ES-I3 (cell line): Measurements from ENCODE around the gene RACK1.
A peak's percentile ranks its signal among the peaks of the same experiment; 100 is the strongest.

Source experiments
- H3K36me3 ChIP-seq: 2 replicates; pipeline ENCODE4 v1.6.1; 2013; ENCODE audit warnings: mild to moderate bottlenecking, low read length, control low read depth, moderate library complexity; ENCODE audit not compliant: insufficient read depth
- H3K4me1 ChIP-seq: 2 replicates; pipeline ENCODE4 v1.6.1; 2013; ENCODE audit warnings: mild to moderate bottlenecking, control low read depth, low read length; ENCODE audit not compliant: insufficient read depth
- H3K9ac ChIP-seq: 2 replicates; pipeline ENCODE4 v1.6.1; 2013; ENCODE audit warnings: low read depth, mild to moderate bottlenecking, low read length, moderate library complexity
- H3K9me3 ChIP-seq: 2 replicates; pipeline ENCODE4 v1.6.1; 2013; ENCODE audit warnings: mild to moderate bottlenecking, low read length, moderate library complexity; ENCODE audit not compliant: control insufficient read depth, insufficient read depth

The RACK1 gene

DNA sequence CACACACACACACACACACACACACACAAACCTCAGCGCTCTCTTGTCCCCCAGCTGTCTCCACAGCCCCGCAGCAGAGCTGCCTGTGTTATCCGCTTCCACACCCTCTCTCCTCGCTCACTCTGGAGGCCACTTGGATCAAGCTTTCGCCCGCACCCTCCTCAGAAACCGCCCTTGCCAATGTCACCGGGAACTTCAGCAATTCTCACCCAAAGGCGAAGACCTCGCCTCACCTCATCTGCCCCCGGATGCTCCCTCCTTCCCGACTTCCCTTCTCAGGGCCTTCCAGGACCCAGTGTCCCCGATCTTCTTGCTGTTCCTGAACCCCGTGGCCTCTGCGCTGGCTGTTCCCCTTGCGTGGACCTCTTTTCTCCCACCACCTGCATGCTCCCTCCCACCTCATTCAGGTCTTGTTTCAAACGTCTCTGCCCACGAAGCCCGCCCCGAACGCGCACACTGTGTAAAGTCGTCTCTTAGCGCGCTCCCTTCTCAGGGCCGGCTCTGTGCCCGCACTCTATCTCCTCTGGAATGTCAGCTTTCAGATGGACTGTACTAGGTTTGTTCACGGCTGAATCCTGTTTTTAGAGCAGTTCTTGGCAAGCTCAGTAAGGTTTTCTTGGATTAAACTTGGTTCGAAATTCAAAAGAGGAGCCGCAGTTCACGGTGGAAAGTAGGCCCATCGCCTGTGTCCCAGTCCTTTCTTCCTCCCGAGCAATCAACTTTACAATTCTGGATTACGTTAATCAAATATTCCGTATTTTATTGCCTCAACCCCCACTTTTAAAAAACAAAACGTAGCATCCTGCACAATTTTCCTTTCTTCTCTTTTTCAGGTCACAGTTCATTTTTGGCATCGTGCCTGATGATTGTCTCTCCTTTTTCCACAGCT lies 37.7 kb downstream of the RACK1 start:
- peak overlapping the region; percentile 75; the same call in 1 of the 2 replicates for H3K9ac ChIP-seq
- H3K9me3 ChIP-seq, result no peaks in the 10 kb centered on the region
- H3K4me1 ChIP-seq, result peaks cover 3% of the 10 kb centered on the region; the same call in 1 of the 2 replicates
- no peaks in the 10 kb centered on the region for H3K36me3 ChIP-seq

DNA sequence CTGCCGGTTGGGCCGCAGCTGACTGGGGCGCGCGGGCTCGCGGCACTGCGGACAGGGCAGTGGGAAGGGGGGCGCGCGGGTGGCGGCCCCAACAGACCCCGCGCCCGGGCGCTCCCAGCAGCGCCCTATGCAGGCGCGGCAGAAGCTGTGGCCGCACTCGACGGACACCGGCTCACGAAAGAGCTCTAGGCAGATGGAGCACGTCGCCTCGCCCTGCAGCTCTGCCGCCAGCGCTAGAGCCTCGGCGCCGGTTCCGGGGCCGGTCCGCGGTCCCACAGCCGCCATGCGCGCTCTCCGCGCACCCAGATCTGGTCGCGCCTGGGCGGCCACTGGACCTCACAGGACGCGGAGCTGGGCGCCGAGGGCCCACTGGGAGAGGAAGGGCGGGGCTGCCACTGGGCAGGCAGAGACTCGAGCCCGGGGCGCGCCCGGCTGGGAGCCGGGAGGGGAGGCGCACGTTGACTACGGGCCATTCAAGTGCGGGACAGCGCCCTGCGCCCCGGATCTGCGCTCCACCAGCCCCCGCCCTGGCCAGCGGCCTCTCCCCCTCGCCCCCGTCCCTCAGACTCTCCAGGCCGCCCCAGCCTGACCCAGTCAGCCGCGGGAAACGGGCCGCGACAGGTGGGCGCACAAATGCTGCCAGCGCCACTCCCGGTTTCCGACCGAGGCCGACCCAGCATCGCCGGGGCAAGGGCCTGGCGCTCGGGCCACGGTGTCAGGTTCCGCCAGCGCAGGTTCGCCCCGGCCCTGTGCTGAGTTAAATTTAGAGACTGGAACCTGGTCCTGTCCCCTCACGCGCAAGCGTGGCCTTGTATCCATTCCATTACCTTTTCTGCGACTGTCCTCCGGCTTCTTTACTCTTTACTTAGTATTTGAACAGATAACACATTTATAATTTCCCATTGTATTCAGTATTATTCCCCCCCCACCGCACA lies 38.6 kb downstream of the RACK1 start, which contains the start of gene TRIM7:
Gene TRIM7 (minus strand): TSS at position 371 of the 935 bp plus-strand sequence. CDS start 86 bp downstream, at position 285.
- peaks cover 8% of the 10 kb centered on the region; the same call in 1 of the 2 replicates for H3K4me1 ChIP-seq
- no peaks in the 10 kb centered on the region for H3K36me3 ChIP-seq
- H3K9ac ChIP-seq, result peak within 1 kb of the TSS; percentile 75; the same call in 1 of the 2 replicates
- no peaks in the 10 kb centered on the region for H3K9me3 ChIP-seq

DNA sequence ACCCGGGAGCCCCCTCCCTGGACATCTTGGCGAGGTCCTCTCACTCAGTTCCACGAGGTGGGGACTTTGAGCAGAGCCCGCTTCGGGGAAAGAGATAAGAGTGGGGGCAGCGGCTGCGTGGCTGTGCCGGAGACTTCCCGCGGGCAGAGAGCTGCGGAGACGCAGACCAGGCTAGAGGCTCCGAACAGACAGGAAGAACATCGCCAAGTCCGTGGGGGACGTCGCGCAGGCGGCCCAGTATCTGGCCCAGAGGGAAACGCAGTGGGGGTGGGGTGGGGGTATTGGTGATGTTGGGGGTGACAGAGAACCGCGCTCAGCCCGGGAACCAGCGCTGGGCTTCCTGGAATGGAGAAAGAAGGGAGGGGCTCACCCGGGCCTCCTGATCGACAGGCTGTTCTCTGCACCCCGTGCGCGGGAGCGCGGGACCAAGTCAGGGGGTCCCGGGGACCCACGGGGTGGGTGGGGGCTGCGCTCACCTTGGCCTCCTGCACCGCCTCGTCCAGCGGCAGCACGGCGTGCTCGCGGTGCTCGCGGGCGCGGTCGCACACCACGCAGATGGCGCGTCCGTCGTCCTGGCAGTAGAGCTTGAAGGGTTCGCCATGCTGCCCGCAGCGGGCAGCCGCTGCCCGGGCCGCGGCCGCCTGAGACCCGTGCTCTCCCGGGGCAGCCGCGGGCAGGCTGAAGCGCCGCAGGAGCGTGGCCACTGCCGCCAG lies 39.4 kb downstream of the RACK1 start:
- no peaks in the 10 kb centered on the region for H3K9me3 ChIP-seq
- H3K9ac ChIP-seq, result peak overlapping the region; percentile 75; the same call in 1 of the 2 replicates
- no peaks in the 10 kb centered on the region for H3K36me3 ChIP-seq
- H3K4me1 ChIP-seq, result peaks cover 8% of the 10 kb centered on the region; the same call in 1 of the 2 replicates

DNA sequence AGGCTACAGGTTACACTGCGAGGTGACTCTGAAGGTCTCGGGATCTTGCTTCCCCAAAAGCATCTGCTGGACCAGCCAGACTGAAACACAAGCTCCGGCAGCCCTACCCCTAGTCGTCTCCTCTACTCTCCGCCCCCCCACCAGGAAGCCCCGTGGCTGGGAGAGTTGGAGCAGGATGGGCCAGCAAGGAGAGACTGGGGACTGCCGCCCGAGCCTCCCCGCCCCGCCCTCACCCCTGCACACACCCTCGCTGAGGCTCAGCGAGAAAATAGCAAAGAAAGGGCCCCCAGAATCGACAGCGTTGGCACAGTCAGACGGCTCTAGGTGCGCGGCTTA lies 40.0 kb downstream of the RACK1 start:
- no peaks in the 10 kb centered on the region for H3K36me3 ChIP-seq

DNA sequence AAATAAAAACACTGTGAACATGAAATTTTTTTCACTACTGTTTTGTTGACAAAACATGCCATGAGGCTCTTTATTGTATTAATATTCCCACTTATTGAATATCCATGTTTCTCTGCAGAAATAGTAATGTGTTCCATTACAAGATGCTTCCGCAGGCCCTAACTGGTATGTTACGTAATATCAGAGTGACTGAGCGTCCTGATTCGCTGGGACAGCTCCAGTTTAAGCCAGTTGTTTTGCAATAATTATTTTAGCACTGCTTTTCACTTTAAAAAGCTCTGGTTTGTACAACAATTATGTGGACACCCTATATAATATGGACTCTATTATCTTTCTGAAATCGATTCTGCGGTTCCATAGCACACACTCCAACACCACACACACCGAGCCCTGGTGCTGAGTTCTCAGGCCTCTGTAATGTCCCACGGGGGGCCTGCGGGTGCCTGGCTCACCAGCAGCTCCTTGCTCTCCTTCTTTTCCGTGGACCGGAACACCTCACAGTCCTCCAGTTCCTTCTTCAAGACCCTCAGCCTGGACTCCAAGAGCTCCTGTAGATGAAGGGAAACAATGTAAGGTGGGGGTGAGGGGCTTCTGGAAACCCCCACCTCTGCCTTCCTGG lies 40.5 kb downstream of the RACK1 start:
- no peak overlapping the region for H3K9ac ChIP-seq
- H3K9me3 ChIP-seq, result no peaks in the 10 kb centered on the region
- H3K36me3 ChIP-seq, result no peaks in the 10 kb centered on the region
- peaks cover 17% of the 10 kb centered on the region for H3K4me1 ChIP-seq

More for the DNA sequence above, 40.0 kb downstream of the RACK1 start:
- Histone ChIP-seq H3K9ac (peak overlapping the region; percentile 75; the same call in 1 of the 2 replicates), H3K9me3 (no peaks in the 10 kb centered on the region), H3K4me1 (peaks cover 12% of the 10 kb centered on the region)

DNA sequence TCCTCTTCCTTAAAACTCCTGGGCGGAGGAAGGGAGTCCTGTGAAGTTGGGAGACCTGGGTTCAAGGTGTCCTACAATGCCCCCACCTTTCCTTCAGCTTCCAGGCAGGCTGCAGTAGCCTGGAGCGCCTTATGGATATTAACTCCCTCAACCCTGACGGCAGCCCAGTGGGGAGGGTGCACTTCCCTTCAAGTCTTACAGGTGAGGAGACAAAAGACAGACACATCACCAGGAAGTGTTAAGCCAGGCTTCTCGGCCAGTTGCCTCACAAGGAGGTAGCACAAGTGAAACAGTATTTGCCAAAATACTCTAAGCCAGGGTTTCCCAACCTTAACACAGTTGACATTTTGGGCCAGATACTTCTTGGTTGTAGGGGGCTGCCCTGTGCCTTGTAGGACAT lies 42.9 kb downstream of the RACK1 start:
- Histone ChIP-seq H3K9me3 (no peaks in the 10 kb centered on the region), H3K4me1 (peaks cover 25% of the 10 kb centered on the region), H3K36me3 (no peaks in the 10 kb centered on the region), H3K9ac (no peak overlapping the region)

DNA sequence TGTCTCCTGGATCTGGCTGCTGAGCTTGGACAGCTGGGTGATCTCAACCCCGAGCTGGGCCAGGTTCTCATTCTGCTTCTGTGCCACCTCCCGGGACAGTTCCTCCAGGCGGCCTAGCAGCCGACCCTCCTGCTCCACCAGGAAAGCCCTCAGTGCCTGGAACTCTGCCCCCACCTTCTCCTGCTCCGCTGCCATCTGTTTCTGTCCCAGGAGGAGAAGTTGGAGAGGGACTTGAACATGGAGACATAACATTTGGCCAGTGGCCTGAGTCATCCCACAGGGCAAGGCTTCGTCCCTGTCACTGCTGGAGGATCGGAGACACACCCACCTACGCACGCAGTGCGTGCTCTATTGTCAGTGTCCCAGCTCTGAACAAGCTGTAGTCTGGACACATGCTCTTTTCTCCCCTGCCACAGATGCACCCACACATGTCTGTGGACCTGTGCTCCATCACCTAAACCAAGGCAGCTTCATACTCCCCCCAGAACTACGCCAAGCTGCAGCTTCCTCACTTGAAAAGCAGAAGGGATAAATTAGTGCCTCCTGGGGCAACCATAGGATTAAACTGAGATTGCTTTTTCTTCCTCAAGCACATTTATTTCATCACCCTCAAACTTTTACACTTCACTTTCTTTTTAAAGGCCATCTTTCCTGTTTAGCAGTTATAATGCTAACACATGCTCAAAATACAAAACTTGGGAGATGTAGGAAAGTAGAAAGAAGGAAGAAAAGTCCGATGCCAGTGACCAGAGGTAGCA lies 43.6 kb downstream of the RACK1 start:
- Histone ChIP-seq H3K9me3 (no peaks in the 10 kb centered on the region), H3K4me1 (peaks cover 25% of the 10 kb centered on the region), H3K36me3 (no peaks in the 10 kb centered on the region), H3K9ac (no peak overlapping the region)

DNA sequence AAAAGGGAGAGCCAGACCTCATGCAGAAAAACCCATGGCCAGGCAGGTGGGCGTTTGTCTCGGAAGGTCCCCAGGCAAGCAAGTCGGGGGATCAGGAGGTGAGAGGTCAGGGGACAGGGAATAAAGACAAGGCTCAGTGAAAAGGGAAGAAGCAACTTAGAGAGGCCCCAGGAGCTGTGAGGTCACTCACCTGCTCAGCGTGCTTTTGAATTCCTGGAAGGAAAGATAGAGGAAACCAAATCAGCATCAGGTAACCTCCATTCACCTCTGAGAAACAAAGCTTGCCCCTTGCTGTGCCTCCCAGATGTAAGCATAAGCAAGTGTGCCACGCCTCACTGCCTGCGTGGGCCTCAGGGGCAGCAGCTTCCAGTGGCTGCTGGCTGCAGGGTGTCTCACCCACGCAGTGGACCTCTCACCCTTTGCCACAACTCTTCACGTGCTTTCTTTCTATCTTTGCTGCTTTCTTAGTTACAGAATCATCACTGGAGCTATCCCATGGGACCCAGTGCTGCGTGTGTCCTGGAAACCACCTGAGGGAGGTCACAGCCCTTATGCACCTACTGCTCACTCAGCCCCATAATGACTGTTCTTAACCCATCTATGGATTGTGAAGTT lies 44.7 kb downstream of the RACK1 start:
- Histone ChIP-seq H3K4me1 (peaks cover 25% of the 10 kb centered on the region), H3K9me3 (no peaks in the 10 kb centered on the region), H3K9ac (no peak overlapping the region), H3K36me3 (no peaks in the 10 kb centered on the region)

DNA sequence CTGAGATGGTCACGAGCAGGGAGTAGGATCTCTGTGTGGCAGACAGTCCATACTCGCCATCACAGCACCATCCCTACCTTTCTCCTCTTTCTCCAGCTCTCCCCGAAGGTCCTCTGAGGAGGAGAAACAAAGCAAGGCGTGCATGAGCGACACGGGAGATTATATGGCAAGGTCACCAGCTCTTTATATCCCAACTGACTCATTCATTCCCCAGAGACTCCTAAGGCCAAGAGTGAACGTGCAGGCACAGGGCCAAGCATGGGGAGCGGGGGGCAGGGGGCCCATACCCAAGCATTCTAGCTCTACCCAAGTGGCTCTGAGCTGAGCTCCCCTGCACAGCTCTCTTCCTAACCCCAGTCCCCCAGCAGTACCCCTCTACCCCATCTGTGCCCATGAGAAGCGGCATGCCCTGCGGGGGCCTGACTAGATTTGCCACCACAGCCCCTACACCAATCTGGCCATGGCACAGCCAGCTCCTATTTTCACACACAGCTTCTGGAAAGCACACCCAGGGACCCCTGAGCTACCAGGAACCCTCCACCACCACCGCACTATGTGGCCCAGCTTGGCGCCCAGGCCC lies 45.5 kb downstream of the RACK1 start:
- H3K9ac ChIP-seq, result no peak overlapping the region
- no peaks in the 10 kb centered on the region for H3K36me3 ChIP-seq
- H3K9me3 ChIP-seq, result no peaks in the 10 kb centered on the region
- peaks cover 25% of the 10 kb centered on the region for H3K4me1 ChIP-seq

DNA sequence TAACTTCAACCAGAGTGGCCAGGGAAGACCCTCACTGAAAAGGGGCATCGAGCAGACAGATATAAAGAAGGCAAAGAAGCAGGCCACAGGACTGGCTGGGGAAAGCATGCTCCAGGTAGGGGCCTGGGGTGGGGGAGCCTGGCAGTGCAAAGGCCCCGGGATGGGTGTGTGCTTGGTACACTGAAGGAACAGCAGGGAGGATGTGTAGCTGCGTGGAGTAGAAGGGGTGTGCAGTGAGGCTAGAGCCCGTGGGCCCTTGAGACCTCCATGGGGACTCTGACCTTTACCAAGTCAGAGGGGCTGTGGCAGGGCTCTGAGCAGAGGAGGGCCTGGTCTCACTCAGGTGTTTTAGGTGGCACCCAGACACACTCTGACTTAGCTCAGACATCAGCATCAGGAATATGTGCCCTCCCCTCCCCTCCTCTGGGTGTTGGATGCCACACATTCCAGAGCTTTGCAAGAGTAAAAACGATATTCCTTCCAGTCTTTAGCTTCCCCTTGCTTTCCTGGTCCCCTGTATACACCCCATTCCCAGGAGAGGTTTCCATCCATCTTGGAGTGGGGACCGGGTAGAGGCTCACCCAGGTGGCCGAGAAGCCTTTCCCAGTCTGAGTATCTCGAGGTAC lies 46.3 kb downstream of the RACK1 start:
- Histone ChIP-seq H3K36me3 (no peaks in the 10 kb centered on the region), H3K4me1 (peaks cover 25% of the 10 kb centered on the region), H3K9ac (no peak overlapping the region), H3K9me3 (no peaks in the 10 kb centered on the region)

DNA sequence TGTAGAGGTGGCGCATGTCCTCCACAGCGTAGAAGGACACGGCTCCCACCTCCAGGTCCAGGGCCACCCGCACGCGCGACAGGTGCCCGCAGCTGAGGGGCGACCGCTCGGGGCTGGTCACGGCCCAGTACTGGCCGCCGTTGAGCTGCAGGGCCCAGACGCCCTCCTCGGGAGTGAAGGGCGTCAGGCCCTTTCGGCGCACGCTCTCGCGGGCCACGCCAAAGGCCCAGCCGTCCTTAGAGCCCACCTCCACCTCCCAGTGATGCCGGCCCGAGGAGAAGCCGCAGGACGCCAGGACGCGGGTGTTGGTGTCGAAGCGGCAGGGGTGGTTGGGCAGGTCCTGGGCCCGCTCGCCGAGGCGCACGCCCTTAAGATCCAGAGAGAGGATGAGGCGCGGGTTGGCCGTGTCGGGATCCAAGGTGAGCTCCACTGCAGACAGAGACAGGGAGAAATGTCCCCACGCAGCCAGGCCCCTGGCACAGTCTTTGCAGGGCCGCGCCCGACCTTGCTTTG lies 48.4 kb downstream of the RACK1 start:
- H3K9ac ChIP-seq, result no peak overlapping the region
- no peaks in the 10 kb centered on the region for H3K36me3 ChIP-seq
- no peaks in the 10 kb centered on the region for H3K9me3 ChIP-seq
- H3K4me1 ChIP-seq, result peaks cover 17% of the 10 kb centered on the region
